Calu3 (cell line): ENCODE data around the gene PABPC3. TPM values are rescaled to one million over a fixed set of nuclear protein-coding genes. Genes with fewer than 3 reads are reported as not detected.

Experiments used
- BruUV-seq: library from RNA; stranded (reverse); fragments of 400-500 nt; replicated peaks from 2 replicates; lab custom pipeline; 2021; lab: Mats Ljungman, UMichigan
- CTCF ChIA-PET: fragments of 300-600 bp; sonication (Branson Sonifier 250); formaldehyde crosslinking; loops from one replicate; lab custom pipeline; 2022; ENCODE audit warnings: antibody characterized with exemption; lab: Charles Lee
- DNase-seq: peaks from one replicate; pipeline ENCODE4 v3.0.0; 2022
- H3K27ac Mint-ChIP-seq: one replicate; pipeline ENCODE4 v1.8.0; 2022; ENCODE audit warnings: mixed read lengths; ENCODE audit not compliant: unreplicated experiment
- H3K27me3 Mint-ChIP-seq: one replicate; pipeline ENCODE4 v1.8.0; 2022; ENCODE audit warnings: mixed read lengths; ENCODE audit not compliant: unreplicated experiment
- H3K36me3 Mint-ChIP-seq: one replicate; pipeline ENCODE4 v1.8.0; 2022; ENCODE audit warnings: mild to moderate bottlenecking, moderate library complexity, mixed read lengths; ENCODE audit not compliant: insufficient read depth, unreplicated experiment
- H3K4me1 Mint-ChIP-seq: one replicate; pipeline ENCODE4 v1.8.0; 2022; ENCODE audit warnings: mild to moderate bottlenecking, low read depth, mixed read lengths; ENCODE audit not compliant: unreplicated experiment
- H3K4me3 Mint-ChIP-seq: one replicate; pipeline ENCODE4 v1.8.0; 2022; ENCODE audit warnings: mild to moderate bottlenecking, low read depth, moderate library complexity, mixed read lengths; ENCODE audit not compliant: unreplicated experiment
- H3K9me3 Mint-ChIP-seq: one replicate; pipeline ENCODE4 v1.8.0; 2022; ENCODE audit warnings: low read depth, mixed read lengths; ENCODE audit not compliant: unreplicated experiment
- intact Hi-C: fragments of 100-400 bp; cut with micrococcal nuclease; formaldehyde crosslinking; loops from one replicate; pipeline ENCODE4 v1.10.0; 2022; ENCODE audit not compliant: unreplicated experiment
- total RNA-seq: library from RNA; stranded (reverse); gene quantifications from 2 replicates; pipeline ENCODE4 v1.2.3, GENCODE V29; 2022
- TF ChIP-seq, protein P1 (sequence below): fragments of 200-600 bp; IDR thresholded peaks from one replicate; pipeline ENCODE4 v1.8.0; 2022; ENCODE audit warnings: antibody characterized with exemption; ENCODE audit not compliant: unreplicated experiment

PABPC3 gene
- total RNA-seq, 1 experiment from 2014 or later = 0.28 TPM

DNA sequence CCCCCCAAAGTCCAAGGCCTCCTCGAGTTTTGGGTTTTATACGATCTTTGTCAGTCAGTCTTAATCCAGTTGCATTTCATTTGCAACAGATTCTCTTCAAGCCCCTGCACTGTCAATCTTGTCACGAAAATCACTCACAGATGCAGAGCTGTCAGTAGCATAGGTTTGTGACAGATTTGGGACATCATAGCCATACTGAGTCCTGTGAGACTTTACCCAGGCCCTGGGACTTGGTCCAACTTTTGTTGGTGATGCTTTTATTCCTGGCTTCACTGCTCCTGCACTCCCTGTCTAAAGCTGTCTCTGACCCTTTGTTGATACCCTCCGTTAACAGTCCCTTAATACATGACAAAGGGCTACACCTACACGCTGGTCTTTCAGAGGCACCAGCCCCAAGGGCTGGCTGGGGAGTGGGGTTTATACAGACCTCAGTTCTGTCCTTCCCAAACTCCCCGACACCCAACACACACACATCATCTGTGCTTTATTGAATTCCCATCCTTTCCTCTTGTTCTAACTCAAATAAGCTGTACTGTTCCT lies 36.0 kb downstream of the PABPC3 start:
- Mint-ChIP-seq H3K4me1 (no peaks in the 10 kb centered on the region), H3K27me3 (peaks cover 70% of the 10 kb centered on the region), H3K4me3 (no peak overlapping the region), H3K36me3 (no peaks in the 10 kb centered on the region), H3K9me3 (peaks cover 2% of the 10 kb centered on the region), H3K27ac (no peak overlapping the region)
- no peak for DNase-seq
- CTCF ChIA-PET = interaction anchor here (0.6 kb wide), 1 partner anchor 187 kb away, joined by 3 read pairs; no protein-coding TSS in a partner anchor
- TF ChIP-seq, protein P1, sequence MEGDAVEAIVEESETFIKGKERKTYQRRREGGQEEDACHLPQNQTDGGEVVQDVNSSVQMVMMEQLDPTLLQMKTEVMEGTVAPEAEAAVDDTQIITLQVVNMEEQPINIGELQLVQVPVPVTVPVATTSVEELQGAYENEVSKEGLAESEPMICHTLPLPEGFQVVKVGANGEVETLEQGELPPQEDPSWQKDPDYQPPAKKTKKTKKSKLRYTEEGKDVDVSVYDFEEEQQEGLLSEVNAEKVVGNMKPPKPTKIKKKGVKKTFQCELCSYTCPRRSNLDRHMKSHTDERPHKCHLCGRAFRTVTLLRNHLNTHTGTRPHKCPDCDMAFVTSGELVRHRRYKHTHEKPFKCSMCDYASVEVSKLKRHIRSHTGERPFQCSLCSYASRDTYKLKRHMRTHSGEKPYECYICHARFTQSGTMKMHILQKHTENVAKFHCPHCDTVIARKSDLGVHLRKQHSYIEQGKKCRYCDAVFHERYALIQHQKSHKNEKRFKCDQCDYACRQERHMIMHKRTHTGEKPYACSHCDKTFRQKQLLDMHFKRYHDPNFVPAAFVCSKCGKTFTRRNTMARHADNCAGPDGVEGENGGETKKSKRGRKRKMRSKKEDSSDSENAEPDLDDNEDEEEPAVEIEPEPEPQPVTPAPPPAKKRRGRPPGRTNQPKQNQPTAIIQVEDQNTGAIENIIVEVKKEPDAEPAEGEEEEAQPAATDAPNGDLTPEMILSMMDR = no peak
- no TSS peak for BruUV-seq
- intact Hi-C loops = no loop called here

- Mint-ChIP-seq H3K4me1 (no peaks in the 10 kb centered on the region), H3K4me3 (no peak overlapping the region), H3K27ac (no peak overlapping the region), H3K27me3 (peaks cover 70% of the 10 kb centered on the region), H3K36me3 (no peaks in the 10 kb centered on the region), H3K9me3 (peaks cover 2% of the 10 kb centered on the region)
- CTCF ChIA-PET = interaction anchor here (0.6 to 0.7 kb wide), 2 partner anchors 115 to 186 kb away, joined by 3 read pairs; no protein-coding TSS in a partner anchor
- intact Hi-C loops = no loop called here
- no peak for DNase-seq
- TF ChIP-seq, protein P1 = no peak
- BruUV-seq = no TSS peak
Measured at GRCh38 chr13:25132751-25133390, 36.9 kb downstream of the PABPC3 start.

GRCh38 chr13:25135896-25136295 lies 40.0 kb downstream of the PABPC3 start:
- DNase-seq = no peak
- H3K4me3 Mint-ChIP-seq = no peak overlapping the region

DNA sequence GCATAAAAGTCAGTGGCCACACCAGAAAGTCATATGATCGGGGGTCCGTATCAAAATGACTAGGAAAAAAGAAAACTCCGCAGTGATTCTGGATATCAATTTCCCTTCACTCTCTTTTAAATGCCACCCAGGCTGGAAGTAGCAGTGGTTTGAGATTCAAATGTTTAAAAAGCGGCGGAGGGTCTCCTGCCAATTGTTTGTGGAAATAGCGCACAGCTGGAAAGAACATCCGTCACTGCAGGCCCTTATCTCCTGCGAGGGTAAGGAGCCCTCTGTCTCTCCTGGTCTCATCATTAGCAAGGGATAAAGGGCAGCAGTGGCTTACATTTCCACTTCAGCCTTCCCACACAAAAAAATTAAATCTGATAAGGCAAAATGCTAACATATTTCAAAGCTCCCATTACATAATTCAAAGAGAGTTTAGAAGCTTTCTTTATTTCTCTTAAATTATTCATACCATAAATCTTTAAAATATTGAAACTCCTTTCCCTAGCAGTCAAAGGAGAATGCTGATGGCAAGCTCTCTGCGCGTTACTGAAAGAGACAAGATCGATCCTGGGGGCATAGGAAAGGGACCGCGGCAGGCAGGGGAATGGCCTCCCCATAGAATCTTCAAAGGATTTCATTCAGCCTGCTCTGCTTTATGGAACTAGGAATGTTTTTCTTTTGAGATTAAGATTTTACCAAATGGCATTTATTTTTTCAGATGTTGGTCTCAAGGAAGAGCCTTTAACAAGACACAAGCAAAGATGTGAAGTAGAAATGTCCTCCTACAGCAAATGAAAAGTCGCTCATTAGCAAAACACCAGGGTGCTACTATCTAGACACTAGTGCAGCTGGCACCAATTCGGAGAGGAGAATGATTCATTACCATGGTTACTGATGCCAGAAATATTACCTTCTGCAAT lies 41.2 kb downstream of the PABPC3 start:
- Mint-ChIP-seq H3K9me3 (peaks cover 4% of the 10 kb centered on the region), H3K4me1 (no peaks in the 10 kb centered on the region), H3K27ac (no peak overlapping the region), H3K36me3 (no peaks in the 10 kb centered on the region), H3K27me3 (peaks cover 50% of the 10 kb centered on the region), H3K4me3 (no peak overlapping the region)
- no peak for DNase-seq
- TF ChIP-seq, protein P1 = no peak
- no TSS peak for BruUV-seq
- CTCF ChIA-PET = no interaction called here
- intact Hi-C loops = no loop called here

More at GRCh38 chr13:25135896-25136295, 40.0 kb downstream of the PABPC3 start:
- intact Hi-C loops = no loop called here
- no peaks in the 10 kb centered on the region for H3K4me1 Mint-ChIP-seq
- TF ChIP-seq, protein P1 = no peak
- no peak overlapping the region for H3K27ac Mint-ChIP-seq
- H3K9me3 Mint-ChIP-seq = no peaks in the 10 kb centered on the region
- no peaks in the 10 kb centered on the region for H3K36me3 Mint-ChIP-seq
- H3K27me3 Mint-ChIP-seq = peaks cover 50% of the 10 kb centered on the region
- CTCF ChIA-PET = no interaction called here
- no TSS peak for BruUV-seq
